CD14-positive monocyte (primary cell): ENCODE data around the gene SLMAP. TPM values are rescaled to one million over a fixed set of nuclear protein-coding genes. Genes with fewer than 3 reads are reported as not detected.

Source experiments
- DNase-seq, 3 donors: peaks; one replicate each; pipeline ENCODE4 v3.0.0-alpha.2; 2011 to 2022
- H2AFZ ChIP-seq: 2 replicates; pipeline ENCODE4 v1.6.0; 2012; ENCODE audit warnings: mild to moderate bottlenecking, low read depth, low read length, inconsistent platforms; ENCODE audit not compliant: insufficient read depth, poor library complexity, severe bottlenecking
- H3K27ac ChIP-seq, 2 donors: 1 replicate in 1 of 2; 2 replicates in 1 of 2; pipeline ENCODE4 v1.5.1; 2012 to 2013; ENCODE audit warnings: low read length in 2 of 2, control low read depth in 1 of 2, inconsistent platforms in 1 of 2, low read depth in 1 of 2, mild to moderate bottlenecking in 1 of 2
- H3K27me3 ChIP-seq, 2 donors: one replicate each; pipeline versions ENCODE4 v1.6.0 to v1.6.1; 2011 to 2013; ENCODE audit warnings: low read length in 2 of 2; ENCODE audit not compliant: control insufficient read depth in 2 of 2, insufficient read depth in 2 of 2
- H3K36me3 ChIP-seq, 2 donors: replicated peaks in 1 of 2; 1 replicate in 1 of 2; 2 replicates in 1 of 2; pipeline versions ENCODE4 v1.5.1 to v1.6.1; 2012 to 2013; ENCODE audit warnings: low read length in 2 of 2, control low read depth in 1 of 2, inconsistent platforms in 1 of 2, mild to moderate bottlenecking in 1 of 2; ENCODE audit not compliant: insufficient read depth in 2 of 2, control insufficient read depth in 1 of 2
- H3K4me1 ChIP-seq, 2 donors: 1 replicate in 1 of 2; 2 replicates in 1 of 2; pipeline versions ENCODE4 v1.5.1 to v1.6.1; 2012 to 2013; ENCODE audit warnings: low read length in 2 of 2, control low read depth in 1 of 2, inconsistent platforms in 1 of 2, mild to moderate bottlenecking in 1 of 2, moderate library complexity in 1 of 2; ENCODE audit not compliant: insufficient read depth in 2 of 2, control insufficient read depth in 1 of 2
- H3K4me2 ChIP-seq: replicated peaks from 2 replicates; pipeline ENCODE3; 2012; ENCODE audit warnings: low read length, moderate library complexity, mild to moderate bottlenecking; ENCODE audit not compliant: poor library complexity, severe bottlenecking; ENCODE audit errors: extremely low read depth
- H3K4me3 ChIP-seq, 3 experiments: fragments of 200-600 bp in 1 of 3; sonication (generic) in 1 of 3; replicated peaks in 1 of 3; 1 replicate in 2 of 3; 2 replicates in 1 of 3; pipeline ENCODE4 v1.5.1; 2011 to 2013; ENCODE audit warnings: low read length in 3 of 3, mild to moderate bottlenecking in 3 of 3, control low read depth in 2 of 3, low read depth in 2 of 3, inconsistent platforms in 1 of 3, moderate library complexity in 1 of 3
- H3K79me2 ChIP-seq: 2 replicates; pipeline ENCODE4 v1.6.0; 2012; ENCODE audit warnings: mild to moderate bottlenecking, control low read depth, inconsistent platforms, low read length, moderate library complexity; ENCODE audit not compliant: insufficient read depth
- H3K9ac ChIP-seq: 2 replicates; pipeline ENCODE4 v1.6.0; 2017; ENCODE audit warnings: low read length, mild to moderate bottlenecking; ENCODE audit not compliant: insufficient read depth, poor library complexity, severe bottlenecking
- H3K9me3 ChIP-seq, 2 donors: replicated peaks in 1 of 2; 1 replicate in 1 of 2; 2 replicates in 1 of 2; pipeline versions ENCODE4 v1.5.1 to v1.6.1; 2012 to 2013; ENCODE audit warnings: low read length in 2 of 2, control low read depth in 1 of 2; ENCODE audit not compliant: control insufficient read depth in 1 of 2, insufficient read depth in 1 of 2
- H4K20me1 ChIP-seq: 2 replicates; pipeline ENCODE4 v1.6.0; 2012; ENCODE audit warnings: mild to moderate bottlenecking, low read length, control low read depth, moderate library complexity; ENCODE audit not compliant: insufficient read depth
- H3K27ac Mint-ChIP-seq, 7 donors: one replicate each; pipeline ENCODE4 v1.8.0; 2020; ENCODE audit warnings: mild to moderate bottlenecking in 7 of 7, mixed read lengths in 7 of 7, moderate library complexity in 6 of 7, inconsistent platforms in 2 of 7
- H3K27me3 Mint-ChIP-seq, 3 donors: one replicate each; pipeline ENCODE4 v1.8.0; 2021 to 2022; ENCODE audit warnings: low read depth in 3 of 3, mild to moderate bottlenecking in 3 of 3, mixed read lengths in 3 of 3, moderate library complexity in 3 of 3, inconsistent platforms in 1 of 3
- H3K36me3 Mint-ChIP-seq, 2 donors: one replicate each; pipeline ENCODE4 v1.8.0; 2020; ENCODE audit warnings: mixed read lengths in 2 of 2, inconsistent platforms in 1 of 2, mild to moderate bottlenecking in 1 of 2
- H3K4me1 Mint-ChIP-seq: one replicate; pipeline ENCODE4 v1.8.0; 2020; ENCODE audit warnings: mild to moderate bottlenecking, mixed read lengths
- H3K4me3 Mint-ChIP-seq, 2 donors: one replicate each; pipeline ENCODE4 v1.8.0; 2020; ENCODE audit warnings: mild to moderate bottlenecking in 2 of 2, mixed read lengths in 2 of 2, moderate library complexity in 1 of 2
- H3K9me3 Mint-ChIP-seq, 7 donors: one replicate each; pipeline ENCODE4 v1.8.0; 2020 to 2022; ENCODE audit warnings: mixed read lengths in 7 of 7, mild to moderate bottlenecking in 6 of 7, moderate library complexity in 6 of 7, inconsistent platforms in 2 of 7
- CTCF ChIP-seq: fragments of 200-600 bp; IDR thresholded peaks from one replicate; pipeline ENCODE4 v1.8.0; 2022; ENCODE audit warnings: antibody characterized with exemption, mild to moderate bottlenecking
- WGBS: methylation state at CpG from one replicate; pipeline ENCODE4 v1.1.5; 2013; ENCODE audit warnings: missing lambda C conversion rate; ENCODE audit not compliant: insufficient coverage; 5-methylcytosine and 5-hydroxymethylcytosine counted together
- intact Hi-C, 2 donors: fragments of 100-400 bp; cut with micrococcal nuclease; formaldehyde crosslinking; loops; one replicate each; pipeline versions ENCODE4 v1.15.0 to v1.15.1; 2023
- polyA plus RNA-seq, 3 donors: library from polyadenylated mRNA; depleted of rRNA in 1 of 3; unstranded in 2 of 3; stranded (reverse) in 1 of 3; fragments of 300-500 nt in 2 of 3; fragments of >200 nt in 1 of 3; fragmentation: Illumina TruSeq in 2 of 3; gene quantifications; 1 replicate in 2 of 3; 2 replicates in 1 of 3; pipeline ENCODE4 v1.2.3, GENCODE V29; 2012 to 2021

SLMAP gene
- polyA plus RNA-seq, 3 donors: 12.3 to 17.6 (median 16.1) TPM

GRCh38 chr3:57826952-57827723, 71.0 kb downstream of the SLMAP start:
- Histone ChIP-seq H4K20me1 (peaks cover 33% of the 10 kb centered on the region), H3K4me3 (no peak overlapping the region), H3K9ac (no peak overlapping the region), H3K27ac (peak overlapping the region in 1 of 2 donors; percentile 18), H3K9me3 (no peaks in the 10 kb centered on the region), H3K27me3 (no peaks in the 10 kb centered on the region), H3K4me1 (no peaks in the 10 kb centered on the region), H2AFZ (no peak overlapping the region), H3K79me2 (peaks cover 13% of the 10 kb centered on the region), H3K4me2 (no peak overlapping the region), H3K36me3 (peaks cover 0 to 22% of the 10 kb centered on the region in 2 donors)
- Mint-ChIP-seq H3K4me1 (peaks cover 14% of the 10 kb centered on the region), H3K36me3 (peaks cover 16 to 23% of the 10 kb centered on the region in 2 donors), H3K27ac (peak overlapping the region in 1 of 7 donors; percentile 16), H3K27me3 (no peaks in the 10 kb centered on the region), H3K4me3 (no peak overlapping the region), H3K9me3 (no peaks in the 10 kb centered on the region)
- no CpG with 5 or more reads among the region's 1 CpG for WGBS
- DNase-seq: no peak
- no peak for TF ChIP-seq CTCF
- intact Hi-C loops: no loop called here

GRCh38 chr3:57827757-57828156, 71.6 kb downstream of the SLMAP start:
- Histone ChIP-seq H3K79me2 (peaks cover 13% of the 10 kb centered on the region), H3K9me3 (no peaks in the 10 kb centered on the region), H3K4me3 (no peak overlapping the region), H3K4me2 (no peak overlapping the region), H3K27me3 (no peaks in the 10 kb centered on the region), H2AFZ (no peak overlapping the region), H3K27ac (peak overlapping the region in 1 of 2 donors; percentile 18), H3K36me3 (peaks cover 3 to 29% of the 10 kb centered on the region in 2 donors), H4K20me1 (peaks cover 27% of the 10 kb centered on the region), H3K9ac (no peak overlapping the region), H3K4me1 (no peaks in the 10 kb centered on the region)
- intact Hi-C loops: no loop called here
- H3K27me3 Mint-ChIP-seq: no peaks in the 10 kb centered on the region
- peaks cover 14% of the 10 kb centered on the region for H3K4me1 Mint-ChIP-seq
- no peak overlapping the region for H3K4me3 Mint-ChIP-seq
- H3K9me3 Mint-ChIP-seq: no peaks in the 10 kb centered on the region
- WGBS: 88% methylated on average over 1 of the region's 4 CpGs
- H3K27ac Mint-ChIP-seq: peak overlapping the region in 2 of 7 donors; percentile 63 to 64
- no peak for DNase-seq
- no peak for TF ChIP-seq CTCF
- peaks cover 19 to 26% of the 10 kb centered on the region in 2 donors for H3K36me3 Mint-ChIP-seq
